ENCODE data around the gene ALG12.
"Not testable (repeated sequence)": the region's sequence is repeated elsewhere in the genome, so short reads cannot be mapped to it uniquely, and the experiment has no call there.

ALG12 gene

DNA sequence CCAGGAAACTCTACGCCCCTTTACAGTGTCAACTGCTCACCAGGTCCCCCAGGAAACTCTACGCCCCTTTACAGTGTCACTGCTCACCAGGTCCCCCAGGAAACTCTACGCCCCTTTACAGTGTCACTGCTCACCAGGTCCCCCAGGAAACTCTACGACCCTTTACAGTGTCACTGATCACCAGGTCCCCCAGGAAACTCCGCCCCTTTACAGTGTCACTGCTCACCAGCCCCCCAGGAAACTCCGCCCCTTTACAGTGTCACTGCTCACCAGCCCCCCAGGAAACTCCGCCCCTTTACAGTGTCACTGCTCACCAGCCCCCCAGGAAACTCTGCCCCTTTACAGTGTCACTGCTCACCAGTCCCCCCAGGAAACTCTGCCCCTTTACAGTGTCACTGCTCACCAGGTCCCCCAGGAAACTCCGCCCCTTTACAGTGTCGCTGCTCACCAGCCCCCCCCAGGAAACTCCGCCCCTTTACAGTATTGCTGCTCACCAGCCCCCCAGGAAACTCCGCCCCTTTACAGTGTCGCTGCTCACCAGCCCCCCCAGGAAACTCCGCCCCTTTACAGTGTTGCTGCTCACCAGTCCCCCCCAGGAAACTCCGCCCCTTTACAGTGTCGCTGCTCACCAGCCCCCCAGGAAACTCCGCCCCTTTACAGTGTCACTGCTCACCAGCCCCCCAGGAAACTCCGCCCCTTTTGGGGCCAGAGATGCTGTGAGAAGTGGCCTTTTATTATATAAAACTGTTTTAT, 27.0 kb upstream of the ALG12 start:
- DNase-seq = not testable (repeated sequence)

DNA sequence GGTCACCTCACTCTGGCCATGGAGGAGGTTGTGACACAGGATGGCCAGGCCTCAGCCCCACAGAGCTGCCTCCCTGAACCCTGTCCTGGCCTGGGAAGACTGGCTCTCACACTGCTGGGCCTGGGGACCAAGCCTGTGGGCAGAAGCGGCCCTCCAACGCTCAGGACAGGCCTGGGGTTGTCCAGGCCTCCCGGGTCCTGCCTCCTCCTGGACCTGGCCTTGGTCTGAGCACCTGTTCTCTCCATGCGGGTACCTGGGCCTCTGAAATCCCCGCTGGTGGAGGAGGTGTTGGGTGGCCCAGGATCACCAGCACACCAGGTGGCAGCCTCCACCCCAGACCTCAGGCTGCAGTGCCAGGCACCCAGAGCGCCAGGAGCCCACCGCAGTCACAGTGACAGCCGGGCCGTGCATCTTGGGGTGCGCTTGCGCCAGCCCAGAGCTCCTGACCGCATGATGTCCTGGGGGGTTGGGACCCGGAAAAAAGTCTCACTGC, 26.2 kb upstream of the ALG12 start:
- no peak for DNase-seq

DNA sequence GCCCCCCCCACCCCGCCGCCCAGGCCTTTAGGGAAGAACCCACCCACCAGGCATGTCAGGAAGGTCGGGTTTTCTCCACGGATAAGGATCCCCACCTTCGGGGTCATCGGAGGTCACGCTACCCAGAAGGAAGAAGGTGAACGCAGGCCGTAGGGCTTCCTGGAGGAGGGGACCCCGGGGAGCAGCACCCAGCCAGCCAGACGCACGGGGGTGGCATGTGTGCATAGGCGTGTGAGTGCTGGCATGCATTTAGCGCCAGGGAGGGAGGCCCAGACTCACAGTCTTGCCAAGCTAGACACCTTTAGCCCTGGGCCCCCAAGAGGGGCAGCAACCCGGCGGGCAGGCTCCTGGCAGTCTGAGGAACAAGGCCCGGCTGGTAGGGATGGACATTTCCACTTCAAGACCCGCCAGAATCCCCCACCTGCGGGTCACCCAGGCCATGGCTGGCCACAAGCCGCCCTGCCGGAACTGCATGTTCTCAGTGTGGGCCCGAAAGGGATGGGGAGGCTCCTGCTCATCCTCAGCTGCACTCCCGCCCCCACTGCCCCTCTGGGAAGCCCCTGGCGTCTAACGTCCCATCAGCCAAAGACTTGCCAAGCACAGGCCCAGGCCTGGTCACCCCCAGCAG, 25.6 kb upstream of the ALG12 start:
- no peak for DNase-seq

DNA sequence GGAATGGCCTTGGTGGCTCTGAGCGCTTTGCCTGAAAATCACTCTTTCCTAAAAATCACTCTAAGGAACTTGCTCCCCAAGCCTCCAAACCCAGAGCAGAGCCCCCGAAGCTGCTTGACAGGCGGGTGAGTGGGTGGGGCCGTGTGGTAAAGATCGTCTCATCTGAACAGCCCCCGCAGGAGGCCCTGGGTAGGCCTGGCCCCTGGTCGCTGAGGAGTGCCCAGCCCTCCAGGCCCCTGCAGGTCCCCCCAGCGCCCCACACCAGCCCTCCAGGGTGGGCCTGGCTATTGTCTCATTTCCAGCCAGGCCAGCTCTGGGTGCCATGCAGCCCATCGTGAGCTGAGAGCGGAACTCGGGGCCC, 25.1 kb upstream of the ALG12 start:
- DNase-seq = no peak

DNA sequence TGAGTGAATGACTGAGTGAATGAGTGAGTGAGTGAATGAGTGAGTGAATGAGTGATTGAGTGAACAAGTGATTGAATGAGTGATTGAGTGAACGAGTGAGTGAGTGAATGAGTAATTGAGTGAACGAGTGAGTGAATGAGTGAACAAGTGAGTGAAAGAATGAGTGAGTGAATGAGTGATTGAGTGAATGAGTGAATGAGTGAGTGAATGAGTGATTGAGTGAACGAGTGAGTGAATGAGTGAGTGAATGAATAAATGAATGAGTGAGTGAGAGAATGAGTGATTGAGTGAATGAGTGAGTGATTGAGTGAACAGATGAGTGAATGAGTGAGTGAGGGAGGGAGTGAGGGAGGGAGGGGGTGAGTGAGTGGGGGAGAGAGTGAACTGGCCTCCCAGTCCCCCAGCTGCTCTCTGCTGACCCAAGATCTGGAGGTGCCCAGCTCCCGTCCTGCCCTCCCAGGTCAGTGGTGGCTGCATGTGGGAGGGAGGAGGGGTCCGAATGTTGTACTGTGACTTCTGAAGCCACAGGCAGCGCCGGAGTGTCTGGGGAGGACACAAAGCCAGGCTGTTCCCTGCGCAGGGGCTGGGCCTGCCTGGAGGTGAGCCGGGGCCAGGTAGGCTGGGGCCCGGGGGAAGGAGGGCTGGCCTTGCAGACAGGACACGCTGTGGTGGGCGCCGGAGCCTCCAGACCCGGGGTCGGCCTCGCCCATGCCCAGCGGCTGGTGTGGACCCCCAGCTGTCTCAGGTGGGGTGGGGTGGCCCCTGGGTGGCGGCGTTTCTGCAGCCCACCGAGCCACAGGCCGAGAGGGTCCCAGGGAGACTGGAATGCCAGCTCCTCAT, 24.5 kb upstream of the ALG12 start:
- DNase-seq = no peak

DNA sequence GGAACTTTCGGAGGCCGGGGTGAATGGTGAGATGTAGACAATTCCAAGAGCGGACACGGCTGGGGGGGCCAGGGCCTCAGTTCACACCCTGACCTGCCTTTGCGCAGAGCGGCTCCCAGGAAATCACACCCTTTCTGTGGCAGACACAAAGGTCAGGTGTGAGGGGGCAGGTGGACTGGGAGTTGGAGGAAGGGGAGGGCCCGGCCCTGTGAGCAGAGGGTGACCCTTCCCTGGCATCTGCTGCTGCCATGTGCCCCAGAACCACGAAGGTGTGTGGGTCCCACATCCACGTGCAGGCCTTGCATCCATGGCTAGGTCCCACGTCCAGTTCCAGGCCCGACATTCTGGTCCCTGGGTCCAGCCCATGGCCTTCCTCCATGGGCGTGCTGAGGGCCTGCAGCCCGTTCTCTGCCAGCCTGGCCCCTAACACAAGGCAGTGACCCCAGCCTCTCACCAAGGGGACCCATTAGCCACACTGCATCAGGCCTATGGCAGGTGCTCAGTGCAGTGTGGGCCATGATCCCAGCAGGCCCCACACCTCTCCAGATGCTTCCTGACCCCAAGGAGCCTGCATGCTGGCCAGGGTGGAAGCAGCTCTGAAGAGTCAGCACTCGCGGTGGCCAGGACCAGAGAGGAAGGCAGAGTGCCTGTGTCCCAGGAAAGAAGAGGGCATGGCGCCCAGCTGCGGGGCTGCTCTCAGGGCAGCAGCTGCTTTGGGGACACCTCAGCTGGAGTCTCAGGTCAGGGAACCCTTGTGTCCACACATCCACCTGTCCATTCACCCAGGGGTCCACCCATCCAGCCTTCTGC, 23.5 kb upstream of the ALG12 start:
- no peak for DNase-seq

DNA sequence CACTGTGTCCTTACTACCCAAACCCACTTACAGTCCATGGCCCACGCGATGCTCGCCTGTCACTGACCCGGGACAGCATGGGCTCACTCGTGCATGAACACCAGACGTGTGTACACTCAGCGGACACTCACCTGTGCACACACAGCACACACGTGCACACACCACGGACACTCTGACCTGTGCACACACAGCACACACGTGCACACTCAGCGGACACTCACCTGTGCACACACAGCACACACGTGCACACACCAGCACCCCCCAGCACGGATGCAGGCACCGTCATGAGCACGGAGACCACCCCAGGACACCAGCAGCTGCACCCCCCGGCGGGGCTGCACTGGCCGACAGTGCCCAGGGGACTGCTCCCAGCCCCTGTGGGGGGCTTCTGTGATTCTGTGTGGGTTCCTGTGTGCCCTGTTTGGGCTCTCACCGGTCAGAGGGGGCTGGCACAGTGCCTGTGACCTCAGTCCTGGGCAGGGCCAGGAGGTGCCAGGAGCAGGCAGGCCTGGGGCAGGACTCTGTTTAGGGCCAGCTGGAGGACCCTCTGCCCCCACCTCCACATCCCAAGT, 20.4 kb upstream of the ALG12 start:
- no peak for DNase-seq

DNA sequence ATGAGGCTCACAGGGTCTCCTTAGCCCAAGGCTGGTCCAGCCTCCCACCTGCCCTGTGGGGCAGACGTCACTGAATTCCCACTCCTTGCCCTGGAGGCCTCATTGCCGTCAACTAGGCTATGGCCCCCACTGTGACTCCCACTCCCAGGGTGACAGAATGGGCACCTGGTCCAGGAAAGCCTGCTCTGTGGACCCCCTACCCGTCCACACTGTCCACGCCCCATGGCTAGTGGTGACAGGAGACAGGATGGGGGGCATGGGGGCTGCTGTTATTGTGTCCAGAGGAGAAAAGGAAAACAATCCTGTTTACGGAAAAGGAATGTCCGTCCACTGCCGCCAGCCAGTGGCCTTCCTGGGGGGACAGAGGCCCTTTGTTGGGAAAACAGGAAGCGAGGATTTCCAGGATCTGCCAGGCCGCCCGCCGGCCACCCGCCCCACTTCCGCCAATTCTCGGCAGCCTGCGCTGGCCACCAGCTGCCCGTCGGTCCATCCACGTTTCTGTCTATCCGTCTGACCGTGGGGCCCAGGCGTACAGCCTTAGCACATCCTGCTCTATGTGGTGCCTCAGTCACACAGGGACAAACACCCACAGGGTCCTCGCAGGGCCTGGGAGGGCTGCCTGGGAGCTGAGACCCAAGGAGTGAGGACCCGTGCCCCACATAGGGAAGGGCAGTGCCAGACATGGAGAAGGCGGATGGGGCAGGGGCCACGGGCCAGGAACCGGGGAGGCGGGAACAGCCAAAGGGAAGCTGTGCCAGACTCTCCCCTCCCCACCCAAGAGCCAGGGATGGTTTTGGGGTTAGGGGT, 19.7 kb upstream of the ALG12 start:
- no peak for DNase-seq

DNA sequence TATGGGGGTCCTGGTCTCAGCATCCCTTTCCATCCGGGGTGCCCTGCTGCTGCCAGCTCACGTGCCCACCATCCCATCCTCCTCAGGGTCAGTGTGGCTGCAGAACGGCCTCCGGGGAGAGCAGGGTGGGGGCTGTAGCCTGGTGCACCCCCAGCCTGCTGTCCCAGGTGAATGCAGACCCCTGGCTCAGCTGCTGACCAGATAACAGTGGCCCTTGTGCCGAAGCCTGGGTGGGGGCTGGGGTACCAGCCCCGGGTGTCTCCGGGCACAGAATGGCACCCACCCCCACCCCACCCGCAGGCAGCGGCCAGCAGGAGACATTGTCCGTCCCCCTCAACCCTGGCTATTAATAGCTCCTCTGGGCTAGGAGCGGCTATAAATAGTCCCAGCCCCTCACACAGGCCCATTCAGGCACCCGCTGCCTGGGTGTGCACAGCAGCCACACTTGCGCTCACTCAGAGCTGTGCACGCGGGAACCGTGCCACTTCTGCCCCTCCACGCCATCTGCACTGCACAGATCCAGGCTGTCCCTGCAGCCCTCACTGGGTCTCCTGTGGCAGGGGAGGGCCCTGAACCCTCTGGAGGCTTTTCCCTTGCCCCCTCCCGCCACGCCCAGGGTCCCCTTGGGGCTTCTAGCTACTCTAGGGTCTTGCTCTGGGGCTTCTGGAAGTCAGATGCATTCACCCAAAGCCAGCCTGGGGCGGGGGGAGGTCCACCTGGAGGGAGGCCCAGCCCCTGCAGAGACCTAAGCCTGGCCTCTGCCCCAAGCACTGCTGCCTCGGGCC, 18.9 kb upstream of the ALG12 start:
- DNase-seq = no peak

DNA sequence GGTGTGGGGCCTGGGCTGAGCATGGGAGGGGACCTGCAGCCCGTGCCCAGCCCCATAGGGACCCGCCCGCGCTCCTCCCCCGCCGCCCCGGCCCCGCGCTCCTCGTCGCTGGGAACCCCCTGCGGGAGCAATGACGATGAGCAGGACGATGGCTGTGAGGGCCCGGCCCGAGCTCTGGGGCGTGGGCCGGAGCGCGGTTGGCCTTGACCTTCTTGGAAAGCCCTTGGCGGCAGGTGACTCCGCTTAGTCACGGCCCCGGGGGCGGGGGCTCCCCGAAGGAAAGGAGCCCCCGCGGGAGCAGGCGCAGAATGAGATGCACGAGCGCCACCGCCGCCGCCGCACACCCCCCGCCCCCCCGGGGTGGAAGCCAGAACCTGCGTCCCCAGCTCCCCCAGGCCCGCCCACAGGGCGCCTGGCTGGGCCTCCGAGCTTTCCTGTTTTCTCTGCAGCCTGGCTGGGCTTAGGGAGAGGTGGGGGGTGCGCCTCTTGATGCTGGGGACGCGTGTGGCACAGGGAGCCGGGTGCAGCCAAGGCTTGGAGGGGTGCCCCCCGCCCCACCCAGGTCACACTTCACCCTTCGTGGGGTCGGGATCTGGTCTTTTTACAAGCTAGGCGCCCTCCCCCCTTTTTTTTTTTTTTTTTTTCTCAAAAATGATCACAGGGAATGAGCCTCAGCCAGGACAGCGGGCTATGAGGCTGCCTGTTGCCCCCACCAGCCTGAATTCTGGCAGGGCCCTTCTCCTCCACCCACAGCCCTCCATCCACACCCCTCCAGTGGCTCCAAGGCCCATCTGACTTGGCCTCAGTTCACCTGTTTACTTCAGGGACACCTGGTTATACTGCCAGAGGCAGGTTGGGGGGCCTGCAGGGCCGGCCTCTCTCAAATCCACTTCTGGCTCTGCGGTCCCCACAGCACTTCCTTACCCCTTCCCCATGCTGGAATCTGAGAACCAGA, 18.1 kb upstream of the ALG12 start:
- no peak for DNase-seq

DNA sequence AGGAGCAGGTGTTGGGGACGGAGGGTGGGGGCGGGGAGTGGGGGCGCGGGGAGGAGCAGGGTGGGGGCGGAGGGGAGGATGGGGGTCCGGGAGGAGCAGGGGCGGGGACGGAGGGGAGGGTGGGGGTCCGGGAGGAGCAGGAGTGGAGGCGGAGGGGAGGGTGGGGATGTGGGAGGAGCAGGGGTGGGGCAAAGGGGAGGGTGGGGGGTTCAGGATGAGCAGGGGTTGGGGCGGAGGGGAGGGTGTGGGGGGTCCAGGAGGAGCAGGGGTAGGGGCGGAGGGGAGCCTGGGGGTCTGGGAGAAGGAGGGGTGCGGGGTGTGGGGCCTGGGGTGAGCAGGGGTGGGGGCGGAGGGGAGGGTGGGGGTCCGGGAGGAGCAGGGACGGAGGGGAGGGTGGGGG, 17.3 kb upstream of the ALG12 start:
- DNase-seq = no peak

DNA sequence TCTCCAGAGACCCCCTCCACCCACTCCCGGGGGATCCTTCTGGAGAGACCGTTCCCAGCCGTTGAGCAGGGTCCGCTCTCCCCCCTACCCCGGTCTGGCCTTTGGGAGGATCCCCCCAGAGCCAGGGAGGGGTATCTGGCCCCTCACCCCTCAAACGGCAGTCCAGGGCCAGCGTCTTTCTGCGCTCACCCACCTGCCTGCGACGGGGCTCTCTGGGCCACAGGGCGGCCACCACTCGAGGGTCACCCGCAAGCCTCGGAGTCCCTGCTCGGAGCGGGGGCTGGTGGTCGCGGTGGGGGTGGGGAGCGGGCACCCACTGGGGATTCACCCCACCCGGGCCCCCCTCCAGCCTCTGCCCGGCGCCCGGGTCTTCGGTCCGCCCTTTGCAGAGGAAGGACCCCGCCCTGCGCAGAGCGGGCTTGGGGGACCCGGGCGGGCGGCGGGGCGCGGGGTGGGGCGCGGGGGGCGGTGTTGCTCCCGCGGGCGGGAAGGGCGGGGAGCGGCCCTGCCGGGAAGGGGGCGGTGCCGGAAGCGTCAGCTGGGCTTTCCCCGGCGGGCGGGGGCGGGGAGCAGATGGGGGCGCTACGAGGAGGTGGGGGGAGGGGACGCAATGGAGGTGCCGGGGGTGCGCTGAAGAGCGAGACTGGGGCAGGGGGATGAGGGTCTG, 16.8 kb upstream of the ALG12 start:
- DNase-seq = no peak

DNA sequence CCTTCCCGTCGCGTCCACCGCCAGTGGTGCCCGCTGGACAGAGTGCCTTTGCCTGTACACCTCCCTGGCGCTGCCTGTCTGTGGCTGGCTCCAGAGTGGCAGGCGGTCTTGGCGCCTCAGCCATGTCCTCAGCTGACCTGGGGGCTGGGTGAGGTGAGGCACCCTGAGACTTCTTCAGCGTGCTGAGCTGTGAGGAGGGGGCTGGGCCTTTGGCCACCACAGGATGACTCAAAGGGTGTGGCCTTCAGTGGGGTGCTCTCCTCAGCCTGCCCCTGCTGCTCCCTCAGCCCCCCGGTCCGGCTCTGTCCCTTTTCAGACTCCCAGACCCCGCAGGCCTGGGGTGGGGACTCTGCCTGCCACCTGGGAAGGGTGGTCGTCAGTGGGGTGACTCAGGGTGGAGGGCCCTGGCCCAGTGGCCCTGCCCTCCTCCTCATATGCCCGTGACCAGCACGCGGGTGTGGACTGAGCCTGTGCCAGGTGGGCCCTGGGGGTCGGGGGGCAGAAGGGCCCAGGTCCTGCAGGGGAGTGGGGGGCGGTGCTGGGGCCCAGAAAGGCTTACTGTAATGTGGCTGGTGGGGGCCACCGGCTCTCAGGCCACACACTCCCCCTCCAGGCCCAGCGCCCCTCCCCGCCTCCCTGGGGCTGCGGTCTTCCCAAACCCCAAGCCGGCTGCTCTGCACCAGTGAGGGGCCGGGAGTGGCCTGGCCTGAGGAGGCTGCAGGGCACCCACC, 16.1 kb upstream of the ALG12 start:
- DNase-seq = no peak

DNA sequence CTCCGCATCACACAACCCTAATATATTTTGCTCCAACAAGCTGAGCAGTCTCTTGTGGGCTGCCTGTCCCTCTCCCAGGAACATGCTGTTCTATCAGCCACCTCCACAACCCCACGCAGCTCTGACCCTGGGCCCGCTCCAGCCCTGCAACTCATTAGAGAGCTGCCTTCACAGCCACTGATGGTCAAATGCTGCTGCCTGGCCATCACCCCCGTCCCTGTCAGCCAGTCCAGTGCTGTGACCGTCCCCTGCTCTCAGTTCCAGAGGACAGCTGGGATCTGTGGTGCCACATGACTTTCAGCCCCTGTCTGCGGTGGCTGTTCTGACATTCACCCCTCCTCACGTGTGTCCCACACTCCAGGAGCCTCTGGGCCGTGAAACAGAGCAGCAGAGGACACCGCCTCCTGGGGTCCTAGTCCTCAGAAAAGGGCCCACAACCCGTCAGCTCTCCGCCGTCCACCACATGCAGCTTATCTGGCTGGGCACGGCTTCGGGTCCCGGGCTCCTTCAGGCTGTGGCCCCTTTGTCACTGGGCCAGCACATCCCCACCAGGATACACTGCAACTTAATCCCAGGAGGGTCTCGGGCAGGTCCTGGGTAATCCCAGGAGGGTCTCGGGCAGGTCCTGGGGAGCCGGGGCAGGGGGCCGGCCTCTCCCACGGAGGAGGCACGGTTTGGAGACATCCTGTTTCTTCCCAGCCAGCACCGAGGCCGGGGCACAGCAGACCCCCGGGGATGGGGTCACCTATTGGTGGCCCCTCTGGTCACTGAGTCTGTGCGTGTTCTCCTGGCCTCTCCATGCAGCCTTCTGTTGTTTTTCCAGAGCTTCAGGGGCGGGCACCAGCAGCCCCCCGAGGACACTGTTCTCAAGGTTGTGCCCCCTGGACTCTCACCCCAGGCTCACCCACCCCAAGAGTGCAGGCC, 15.3 kb upstream of the ALG12 start:
- DNase-seq = no peak

DNA sequence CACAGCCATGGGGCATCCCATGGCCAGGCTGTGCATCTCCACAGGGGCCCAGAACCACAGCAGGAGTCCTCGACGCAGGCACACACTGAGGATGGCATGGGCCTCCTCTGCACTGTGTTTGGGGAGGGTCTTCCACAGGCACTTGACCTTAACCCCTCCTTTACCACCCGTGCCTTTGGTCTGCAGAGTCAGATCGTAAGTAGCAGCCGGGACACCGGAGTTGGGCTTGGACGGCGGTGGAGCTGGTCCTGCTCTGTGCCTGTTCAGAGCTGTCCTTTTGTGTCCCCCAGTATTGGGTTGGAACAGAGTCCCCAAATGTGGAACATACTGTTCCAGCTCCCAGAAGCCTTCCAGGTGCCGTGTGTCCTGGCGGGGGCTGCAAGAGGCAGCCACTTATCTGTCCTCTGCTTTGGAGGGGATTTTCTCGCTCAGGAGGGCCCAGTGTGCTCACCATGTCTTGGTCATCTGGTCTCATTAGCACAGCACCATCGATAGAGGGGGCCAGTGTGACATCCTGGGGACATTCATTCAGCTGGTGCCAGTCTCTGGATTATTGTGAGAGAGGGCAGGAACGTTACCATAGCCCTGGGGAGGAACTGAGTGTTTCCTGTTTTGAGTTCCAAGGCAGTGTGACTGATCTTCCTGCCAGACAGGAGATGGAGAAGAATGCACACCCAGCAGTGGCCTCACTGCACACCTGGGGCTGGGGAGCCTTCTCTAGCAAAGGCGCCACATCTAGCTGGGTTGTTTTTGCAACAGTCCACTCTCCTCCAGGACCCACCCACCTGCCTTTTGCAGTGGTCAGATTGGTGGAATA, 12.6 kb upstream of the ALG12 start:
- DNase-seq = no peak

DNA sequence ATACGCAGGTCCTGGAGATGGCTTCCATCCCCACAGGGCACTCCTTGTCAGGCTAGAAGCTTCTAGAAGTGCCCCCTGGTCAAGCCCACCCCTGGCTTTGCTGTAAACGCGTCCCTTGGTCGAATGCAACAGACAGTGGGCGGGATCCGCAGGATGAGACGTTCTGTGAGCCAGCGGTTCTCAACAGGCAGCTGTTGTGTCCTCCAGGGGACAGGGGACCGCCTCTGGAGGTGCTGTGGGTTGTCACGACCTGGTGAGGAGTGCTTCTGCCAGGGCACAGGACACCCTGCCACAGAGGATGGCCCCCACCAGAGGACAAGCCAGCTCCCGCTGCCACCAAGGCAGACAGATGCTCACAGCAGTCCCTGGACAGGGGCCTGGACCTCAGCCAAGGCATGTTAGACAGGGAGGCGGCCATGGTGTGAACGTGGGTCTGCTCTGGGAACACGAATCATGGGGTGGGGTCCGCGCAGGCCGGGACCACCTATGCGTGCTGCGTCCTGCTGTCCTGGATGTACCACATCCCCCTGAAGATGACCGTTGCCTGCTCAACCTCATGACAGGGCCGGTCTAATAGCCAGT, 11.8 kb upstream of the ALG12 start:
- DNase-seq = no peak

All from NCI-H1048 (cell line).